Neural cell (in vitro differentiated cells): ENCODE measurements around the gene FRMD4A. TPM values are rescaled to one million over a fixed set of nuclear protein-coding genes. Genes with fewer than 3 reads are reported as not detected.

Experiments
- H2AFZ ChIP-seq: fragments of 200-600, 300-800 bp; sonication (generic), shearing (Covaris generic); 2 replicates; pipeline ENCODE4 v1.6.0; 2014; ENCODE audit warnings: low read depth, mild to moderate bottlenecking, antibody characterized with exemption, low read length, moderate library complexity
- H3F3A ChIP-seq: fragments of 200-600 bp; shearing (Covaris generic); 2 replicates; pipeline ENCODE4 v1.6.1; 2016; ENCODE audit warnings: mild to moderate bottlenecking, moderate library complexity, mixed read lengths, antibody characterized with exemption, low read length; ENCODE audit not compliant: insufficient read depth, poor library complexity, severe bottlenecking
- H3K27ac ChIP-seq: fragments of 200-600, 300-800 bp; sonication (generic), shearing (Covaris generic); 2 replicates; pipeline ENCODE4 v1.5.1; 2014; ENCODE audit warnings: mild to moderate bottlenecking, low read length, moderate library complexity
- H3K27me3 ChIP-seq: fragments of 300-800, 200-600 bp; sonication (generic), shearing (Covaris generic); 2 replicates; pipeline ENCODE4 v1.6.0; 2014; ENCODE audit warnings: mild to moderate bottlenecking, low read depth, low read length, moderate library complexity; ENCODE audit not compliant: insufficient read depth
- H3K36me3 ChIP-seq: fragments of 300-800, 200-600 bp; sonication (generic), shearing (Covaris generic); 2 replicates; pipeline ENCODE4 v1.5.1; 2014; ENCODE audit warnings: mild to moderate bottlenecking, antibody characterized with exemption, low read length, moderate library complexity; ENCODE audit not compliant: insufficient read depth
- H3K4me2 ChIP-seq: fragments of 300-800, 200-600 bp; sonication (generic), shearing (Covaris generic); 2 replicates; pipeline ENCODE4 v1.6.0; 2014; ENCODE audit warnings: mild to moderate bottlenecking, low read length
- H3K4me3 ChIP-seq: fragments of 300-800, 200-600 bp; sonication (generic), shearing (Covaris generic); 2 replicates; pipeline ENCODE4 v1.5.1; 2014; ENCODE audit warnings: mild to moderate bottlenecking, low read length, moderate library complexity
- H3K79me2 ChIP-seq: fragments of 200-600 bp; shearing (Covaris generic); replicated peaks from 2 replicates; pipeline ENCODE4 v1.6.0; 2014; ENCODE audit warnings: mild to moderate bottlenecking, low read length, moderate library complexity; ENCODE audit not compliant: insufficient read depth
- H3K9ac ChIP-seq: fragments of 300-800, 200-600 bp; sonication (generic), shearing (Covaris generic); 2 replicates; pipeline ENCODE4 v1.6.1; 2016; ENCODE audit warnings: mild to moderate bottlenecking, low read length, mixed read lengths
- H3K9me2 ChIP-seq: fragments of 200-600 bp; shearing (Covaris generic); 2 replicates; pipeline ENCODE4 v1.6.1; 2016; ENCODE audit warnings: mild to moderate bottlenecking, low read length, mixed read lengths; ENCODE audit not compliant: insufficient read depth
- H3K9me3 ChIP-seq: fragments of 200-600, 300-800 bp; sonication (generic), shearing (Covaris generic); 2 replicates; pipeline ENCODE4 v1.6.1; 2016; ENCODE audit warnings: mild to moderate bottlenecking, mixed run types, low read length, moderate library complexity, mixed read lengths
- H4K20me1 ChIP-seq: fragments of 200-600 bp; shearing (Covaris generic); 2 replicates; pipeline ENCODE4 v1.6.1; 2016; ENCODE audit warnings: mild to moderate bottlenecking, mixed run types; ENCODE audit not compliant: insufficient read depth
- CTCF ChIP-seq: fragments of 450-650 bp; IDR thresholded peaks from 2 replicates; pipeline ENCODE4 v1.5.1; 2014; ENCODE audit warnings: antibody characterized with exemption, mild to moderate bottlenecking, moderate library complexity; ENCODE audit not compliant: poor library complexity, severe bottlenecking
- EP300 ChIP-seq: fragments of 450-650 bp; conservative IDR thresholded peaks from 2 replicates; pipeline ENCODE4 v1.6.1; 2014; ENCODE audit warnings: antibody characterized with exemption, mild to moderate bottlenecking, moderate library complexity; ENCODE audit not compliant: poor library complexity, severe bottlenecking
- MXI1 ChIP-seq: fragments of 450-650 bp; conservative IDR thresholded peaks from 2 replicates; pipeline ENCODE4 v1.6.1; 2014; ENCODE audit warnings: antibody characterized with exemption, mild to moderate bottlenecking; ENCODE audit not compliant: poor library complexity, severe bottlenecking
- POLR2AphosphoS5 ChIP-seq: IDR thresholded peaks from 2 replicates; pipeline ENCODE4 v1.6.1; 2012
- RAD21 ChIP-seq: fragments of 450-650 bp; conservative IDR thresholded peaks from 2 replicates; pipeline ENCODE4 v1.6.1; 2014; ENCODE audit warnings: antibody characterized with exemption, mild to moderate bottlenecking, moderate library complexity
- REST ChIP-seq: IDR thresholded peaks from 2 replicates; pipeline ENCODE4 v1.6.1; 2012; ENCODE audit warnings: borderline replicate concordance
- SMC3 ChIP-seq: fragments of 450-650 bp; conservative IDR thresholded peaks from 2 replicates; pipeline ENCODE4 v1.6.1; 2014; ENCODE audit warnings: antibody characterized with exemption, mild to moderate bottlenecking, moderate library complexity; ENCODE audit not compliant: poor library complexity
- TAF1 ChIP-seq: IDR thresholded peaks from 2 replicates; pipeline ENCODE4 v1.6.1; 2012; ENCODE audit warnings: low read depth
- polyA plus RNA-seq: library from polyadenylated mRNA; depleted of rRNA; stranded (reverse); fragments of >200 nt; gene quantifications from 2 replicates; pipeline ENCODE4 v1.2.3, GENCODE V29; 2014

FRMD4A gene
- polyA plus RNA-seq, 1 donor from 2014 or later = 36.5 TPM

- TF ChIP-seq TAF1 = no peak
- no peak for TF ChIP-seq RAD21
- H4K20me1 ChIP-seq = no peaks in the 10 kb centered on the region
- H3K27ac ChIP-seq = no peak overlapping the region
- H3K79me2 ChIP-seq = no peaks in the 10 kb centered on the region
- no peak overlapping the region for H3K4me2 ChIP-seq
- H3K4me3 ChIP-seq = no peak overlapping the region
- no peaks in the 10 kb centered on the region for H3K27me3 ChIP-seq
- no peaks in the 10 kb centered on the region for H3K9me3 ChIP-seq
- H3K36me3 ChIP-seq = no peaks in the 10 kb centered on the region
- no peak overlapping the region for H3K9ac ChIP-seq
- H3K9me2 ChIP-seq = no peaks in the 10 kb centered on the region
- H3F3A ChIP-seq = no peaks in the 10 kb centered on the region
- no peak overlapping the region for H2AFZ ChIP-seq
These were observed 597.7 kb downstream of the FRMD4A start for GRCh38 chr10:13733071-13733470.

GRCh38 chr10:13732465-13732881 is 598.3 kb downstream of the FRMD4A start:
- H3K9ac ChIP-seq = no peak overlapping the region
- H3K4me2 ChIP-seq = no peak overlapping the region
- no peaks in the 10 kb centered on the region for H3K36me3 ChIP-seq
- no peaks in the 10 kb centered on the region for H3K9me3 ChIP-seq
- H3K27ac ChIP-seq = no peak overlapping the region
- H2AFZ ChIP-seq = no peak overlapping the region
- no peaks in the 10 kb centered on the region for H3K79me2 ChIP-seq
- H3K9me2 ChIP-seq = no peaks in the 10 kb centered on the region
- TF ChIP-seq REST (no peak), TAF1 (no peak), EP300 (no peak), POLR2AphosphoS5 (no peak), CTCF (no peak), SMC3 (no peak), RAD21 (no peak), MXI1 (no peak)
- no peak overlapping the region for H3K4me3 ChIP-seq
- no peaks in the 10 kb centered on the region for H4K20me1 ChIP-seq
- no peaks in the 10 kb centered on the region for H3K27me3 ChIP-seq
- no peaks in the 10 kb centered on the region for H3F3A ChIP-seq

- H3K27ac ChIP-seq = no peak overlapping the region
- H3F3A ChIP-seq = no peaks in the 10 kb centered on the region
- no peaks in the 10 kb centered on the region for H3K27me3 ChIP-seq
- H3K4me2 ChIP-seq = no peak overlapping the region
- no peak overlapping the region for H2AFZ ChIP-seq
- no peaks in the 10 kb centered on the region for H3K36me3 ChIP-seq
- no peaks in the 10 kb centered on the region for H3K9me2 ChIP-seq
- H3K4me3 ChIP-seq = no peak overlapping the region
- H4K20me1 ChIP-seq = no peaks in the 10 kb centered on the region
- no peak overlapping the region for H3K9ac ChIP-seq
- H3K79me2 ChIP-seq = no peaks in the 10 kb centered on the region
- no peaks in the 10 kb centered on the region for H3K9me3 ChIP-seq
- no peak for TF ChIP-seq SMC3
- no peak for TF ChIP-seq TAF1
- no peak for TF ChIP-seq REST
- no peak for TF ChIP-seq MXI1
- no peak for TF ChIP-seq CTCF
- no peak for TF ChIP-seq EP300
These were observed 598.9 kb downstream of the FRMD4A start for GRCh38 chr10:13731799-13732198.
